T47D (cell line): ENCODE results near the gene USP17L30.

Experiments
- DNase-seq, 2 experiments: peaks; one replicate each; pipeline versions ENCODE4 v3.0.0 to v3.0.0-alpha.2; 2011 to 2012; ENCODE audit warnings: low read depth in 1 of 2, low spot score in 1 of 2
- JUND ChIP-seq: IDR thresholded peaks from 2 replicates; pipeline ENCODE4 v1.6.1; 2012; ENCODE audit warnings: low read depth
- in situ Hi-C: cut with HindIII; loops from 2 replicates; pipeline ENCODE4 v1.10.0; 2016; ENCODE audit warnings: low sequenced_read_pairs, low pct_unique_long_range_greater_than_20kb

The USP17L30 gene

GRCh38 chr4:9409793-9410192 lies 46.9 kb downstream of the USP17L30 start:
- in situ Hi-C loops = no loop called here
- no peak for DNase-seq
- TF ChIP-seq JUND = no peak
